RWPE2 (cell line): ENCODE results near the gene CLEC18B.
"Not testable (repeated sequence)": the region's sequence is repeated elsewhere in the genome, so short reads cannot be mapped to it uniquely, and the experiment has no call there.

ENCODE experiments used
- ATAC-seq: fragments of 200-7000 bp; cut with Tn5 transposase; 3 replicates; pipeline ENCODE4 v1.9.1; 2021; ENCODE audit warnings: low read depth
- DNase-seq: peaks from one replicate; pipeline ENCODE4 v3.0.0-alpha.2; 2020; ENCODE audit warnings: low spot score
- H3K27ac ChIP-seq: fragments of 450-650 bp; 2 replicates; pipeline ENCODE4 v1.5.1; 2017; ENCODE audit warnings: mild to moderate bottlenecking; ENCODE audit not compliant: poor library complexity, severe bottlenecking
- H3K27me3 ChIP-seq: fragments of 250-450 bp; sonication (Bioruptor Pico); 2 replicates; pipeline ENCODE4 v1.5.1; 2021; ENCODE audit warnings: mild to moderate bottlenecking, moderate library complexity; ENCODE audit not compliant: insufficient read depth, poor library complexity, severe bottlenecking
- H3K36me3 ChIP-seq: fragments of 250-450 bp; sonication (Bioruptor Pico); 2 replicates; pipeline ENCODE4 v1.5.1; 2020; ENCODE audit warnings: low read depth, mild to moderate bottlenecking, moderate library complexity
- H3K4me1 ChIP-seq: fragments of 250-450 bp; sonication (Bioruptor Pico); 2 replicates; pipeline ENCODE4 v1.5.1; 2021; ENCODE audit warnings: mild to moderate bottlenecking, moderate library complexity; ENCODE audit not compliant: insufficient read depth, poor library complexity, severe bottlenecking
- H3K4me3 ChIP-seq: fragments of 250-450 bp; sonication (Bioruptor Pico); 2 replicates; pipeline ENCODE4 v1.5.1; 2021; ENCODE audit warnings: mild to moderate bottlenecking, moderate library complexity; ENCODE audit not compliant: severe bottlenecking
- H3K9me3 ChIP-seq: fragments of 250-450 bp; sonication (Bioruptor Pico); 2 replicates; pipeline ENCODE4 v1.5.1; 2021; ENCODE audit warnings: mild to moderate bottlenecking, moderate library complexity; ENCODE audit not compliant: severe bottlenecking
- TF ChIP-seq, protein P1 (sequence below): fragments of 450-650 bp; IDR thresholded peaks from one replicate; pipeline ENCODE4 v1.5.1; 2017; ENCODE audit warnings: mild to moderate bottlenecking, moderate library complexity; ENCODE audit not compliant: poor library complexity, severe bottlenecking

The CLEC18B gene

GRCh38 chr16:74430036-74430712, 8.9 kb upstream of the CLEC18B start:
- H3K27me3 ChIP-seq, H3K4me3 ChIP-seq, H3K27ac ChIP-seq, DNase-seq, H3K36me3 ChIP-seq, H3K4me1 ChIP-seq, H3K9me3 ChIP-seq: not testable (repeated sequence)
- TF ChIP-seq, protein P1, sequence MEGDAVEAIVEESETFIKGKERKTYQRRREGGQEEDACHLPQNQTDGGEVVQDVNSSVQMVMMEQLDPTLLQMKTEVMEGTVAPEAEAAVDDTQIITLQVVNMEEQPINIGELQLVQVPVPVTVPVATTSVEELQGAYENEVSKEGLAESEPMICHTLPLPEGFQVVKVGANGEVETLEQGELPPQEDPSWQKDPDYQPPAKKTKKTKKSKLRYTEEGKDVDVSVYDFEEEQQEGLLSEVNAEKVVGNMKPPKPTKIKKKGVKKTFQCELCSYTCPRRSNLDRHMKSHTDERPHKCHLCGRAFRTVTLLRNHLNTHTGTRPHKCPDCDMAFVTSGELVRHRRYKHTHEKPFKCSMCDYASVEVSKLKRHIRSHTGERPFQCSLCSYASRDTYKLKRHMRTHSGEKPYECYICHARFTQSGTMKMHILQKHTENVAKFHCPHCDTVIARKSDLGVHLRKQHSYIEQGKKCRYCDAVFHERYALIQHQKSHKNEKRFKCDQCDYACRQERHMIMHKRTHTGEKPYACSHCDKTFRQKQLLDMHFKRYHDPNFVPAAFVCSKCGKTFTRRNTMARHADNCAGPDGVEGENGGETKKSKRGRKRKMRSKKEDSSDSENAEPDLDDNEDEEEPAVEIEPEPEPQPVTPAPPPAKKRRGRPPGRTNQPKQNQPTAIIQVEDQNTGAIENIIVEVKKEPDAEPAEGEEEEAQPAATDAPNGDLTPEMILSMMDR, result peak; percentile 94
- peak; percentile 83 for ATAC-seq

DNA sequence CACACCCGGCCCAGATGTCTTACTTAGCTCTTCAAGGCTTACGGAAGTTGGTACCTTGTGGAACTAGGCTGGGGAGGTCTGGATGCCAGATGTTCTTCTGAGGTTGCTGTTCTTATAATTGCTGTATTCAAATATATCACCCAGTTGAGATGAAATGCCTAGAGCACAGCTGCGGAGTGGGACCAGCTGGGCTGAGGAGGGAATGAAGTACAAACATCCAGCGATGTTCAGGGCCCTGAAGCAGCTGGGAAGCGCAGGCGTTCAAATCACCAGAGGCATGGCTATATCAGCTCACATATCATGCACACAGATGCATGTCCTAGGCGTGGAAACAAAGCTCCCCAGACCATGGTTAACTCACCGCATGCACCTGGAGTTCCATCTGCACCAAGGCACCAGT, 7.2 kb upstream of the CLEC18B start:
- not testable (repeated sequence) for H3K4me1 ChIP-seq, H3K27me3 ChIP-seq, H3K9me3 ChIP-seq, H3K27ac ChIP-seq, H3K4me3 ChIP-seq, DNase-seq, H3K36me3 ChIP-seq, ATAC-seq

DNA sequence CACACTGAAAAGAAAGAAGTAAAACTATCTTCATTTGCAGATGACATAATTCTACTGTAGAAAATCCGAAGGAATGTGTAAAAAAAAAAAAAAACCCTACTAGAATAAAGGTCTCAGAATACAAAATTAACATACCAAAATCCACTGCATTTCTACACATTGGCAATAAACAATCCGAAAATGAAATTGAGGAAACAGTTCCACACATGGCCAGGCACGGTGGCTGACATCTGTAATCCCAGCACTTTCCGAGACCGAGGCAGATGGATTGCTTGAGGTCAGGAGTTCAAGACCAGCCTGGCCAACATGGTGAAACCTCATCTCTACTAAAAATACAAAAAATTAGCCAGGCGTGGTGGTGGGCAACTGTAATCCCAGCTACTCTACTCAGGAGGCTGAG, 4.5 kb upstream of the CLEC18B start:
- not testable (repeated sequence) for ATAC-seq, H3K27ac ChIP-seq

GRCh38 chr16:74423721-74424120, 2.4 kb upstream of the CLEC18B start:
- H3K36me3 ChIP-seq, ATAC-seq, DNase-seq, H3K4me3 ChIP-seq, H3K27me3 ChIP-seq, H3K4me1 ChIP-seq, H3K27ac ChIP-seq, H3K9me3 ChIP-seq: not testable (repeated sequence)

More for the DNA sequence above, 4.5 kb upstream of the CLEC18B start:
- H3K4me3 ChIP-seq, DNase-seq, H3K4me1 ChIP-seq, H3K9me3 ChIP-seq, H3K27me3 ChIP-seq, H3K36me3 ChIP-seq: not testable (repeated sequence)

GRCh38 chr16:74422086-74422485, 808 bp upstream of the CLEC18B start:
- H3K4me1 ChIP-seq, ATAC-seq, DNase-seq: not testable (repeated sequence)

DNA sequence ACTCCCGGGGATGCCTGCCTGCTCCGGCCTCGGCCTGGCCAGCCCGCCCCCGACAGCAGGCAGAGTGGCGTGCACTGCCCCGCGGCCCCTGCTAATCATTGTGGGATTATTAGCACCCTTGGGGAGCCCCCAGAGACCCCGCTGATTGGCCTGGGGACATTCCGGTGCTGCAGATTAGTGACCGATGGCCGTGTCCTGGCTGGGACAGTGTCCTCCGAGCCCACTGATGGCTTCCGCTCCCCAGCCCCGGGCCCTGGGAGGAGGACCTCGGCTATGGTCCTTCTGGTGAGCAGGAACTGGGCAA, 156 bp upstream of the CLEC18B start:
- ATAC-seq, H3K27ac ChIP-seq, H3K27me3 ChIP-seq, H3K4me1 ChIP-seq, H3K36me3 ChIP-seq, H3K9me3 ChIP-seq, DNase-seq, H3K4me3 ChIP-seq: not testable (repeated sequence)

More at GRCh38 chr16:74422086-74422485, 808 bp upstream of the CLEC18B start:
- H3K4me3 ChIP-seq, H3K36me3 ChIP-seq, H3K27me3 ChIP-seq, H3K27ac ChIP-seq, H3K9me3 ChIP-seq: not testable (repeated sequence)

DNA sequence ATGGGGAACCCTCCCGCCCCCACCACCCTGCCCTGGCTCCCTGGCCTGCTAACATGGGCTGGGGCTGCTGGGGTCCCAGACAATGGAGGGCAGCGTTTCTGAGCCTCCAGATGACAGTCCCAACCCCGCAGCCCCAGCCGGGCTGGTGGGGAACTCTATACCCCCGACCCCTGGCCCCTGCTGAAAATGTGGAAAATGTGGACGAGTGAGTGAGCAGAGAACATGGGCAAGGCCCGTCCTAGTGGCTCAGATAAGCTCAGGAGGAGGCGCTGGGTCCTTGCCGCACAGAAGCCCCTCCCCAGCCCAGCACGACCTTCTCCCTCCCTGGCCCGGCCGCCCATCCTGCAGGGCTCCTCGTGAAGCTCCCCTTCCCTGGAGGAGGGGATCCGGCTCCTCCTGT, 1.5 kb downstream of the CLEC18B start:
- DNase-seq, H3K4me1 ChIP-seq, ATAC-seq, H3K27ac ChIP-seq, H3K4me3 ChIP-seq, H3K27me3 ChIP-seq, H3K9me3 ChIP-seq, H3K36me3 ChIP-seq: not testable (repeated sequence)

DNA sequence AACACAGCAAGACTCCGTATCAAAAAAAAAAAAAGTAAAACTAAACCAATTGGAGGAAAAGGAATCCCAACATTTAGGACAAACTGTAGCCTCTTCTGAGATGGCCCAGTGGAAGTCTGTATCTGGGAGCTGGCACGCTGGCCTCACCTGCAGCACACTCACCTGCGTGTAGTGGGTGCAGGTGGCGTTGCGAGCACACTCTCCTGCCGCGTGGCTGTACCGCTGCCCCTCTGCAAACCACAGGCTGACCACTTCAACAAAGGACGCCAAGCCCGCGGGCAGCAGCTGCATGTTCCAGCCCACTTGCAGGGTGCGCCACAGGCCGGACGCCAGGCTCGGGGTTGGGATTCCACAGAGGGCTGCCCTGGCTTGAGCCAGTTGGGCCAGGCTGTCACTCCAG, 3.4 kb downstream of the CLEC18B start:
- not testable (repeated sequence) for DNase-seq, H3K27me3 ChIP-seq, H3K4me3 ChIP-seq, ATAC-seq, H3K4me1 ChIP-seq, H3K36me3 ChIP-seq, H3K27ac ChIP-seq, H3K9me3 ChIP-seq

DNA sequence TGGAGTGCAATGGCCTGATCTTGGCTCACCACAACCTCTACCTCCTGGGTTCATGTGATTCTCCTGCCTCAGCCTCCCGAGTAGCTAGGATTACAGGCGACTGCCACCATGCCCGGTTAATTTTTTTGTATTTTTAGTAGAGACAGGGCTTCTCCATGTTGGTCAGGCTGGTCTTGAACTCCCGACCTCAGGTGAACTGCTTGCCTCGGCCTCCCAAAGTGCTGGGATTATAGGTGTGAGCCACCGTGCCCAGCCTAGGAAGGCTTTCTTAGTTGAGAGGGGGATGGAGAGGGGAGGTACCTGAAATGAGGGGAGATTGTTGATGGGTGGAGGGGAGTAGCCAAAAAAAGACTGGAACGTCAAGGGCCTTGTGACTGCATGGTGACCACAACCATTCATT, 7.4 kb downstream of the CLEC18B start:
- not testable (repeated sequence) for H3K4me1 ChIP-seq, H3K36me3 ChIP-seq

DNA sequence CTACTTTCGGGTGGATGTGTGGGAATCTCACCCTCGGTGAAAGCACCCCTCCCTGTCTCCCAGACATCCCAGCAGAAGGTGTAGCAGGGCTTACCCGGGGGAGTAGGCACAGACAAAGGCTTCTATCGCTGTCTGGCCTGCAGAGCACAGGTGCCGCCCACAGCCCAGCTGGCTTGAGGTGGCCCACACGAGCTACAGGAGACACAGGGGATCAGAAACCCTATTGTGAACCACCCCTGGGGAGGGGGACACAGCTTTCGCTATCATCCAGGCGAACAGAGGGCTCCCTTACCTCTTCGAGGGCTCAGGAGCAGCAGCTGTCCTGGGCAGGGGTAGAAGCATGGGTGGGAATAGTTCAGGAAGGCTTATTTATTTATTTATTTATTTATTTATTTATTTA, 7.8 kb downstream of the CLEC18B start:
- not testable (repeated sequence) for H3K27ac ChIP-seq, H3K4me1 ChIP-seq, ATAC-seq, DNase-seq, H3K36me3 ChIP-seq, H3K9me3 ChIP-seq, H3K4me3 ChIP-seq, H3K27me3 ChIP-seq

More for the DNA sequence above, 7.4 kb downstream of the CLEC18B start:
- not testable (repeated sequence) for H3K27ac ChIP-seq, H3K9me3 ChIP-seq, H3K4me3 ChIP-seq, DNase-seq, H3K27me3 ChIP-seq, ATAC-seq

GRCh38 chr16:74412775-74413390, 8.4 kb downstream of the CLEC18B start:
- DNase-seq, ATAC-seq, H3K27me3 ChIP-seq, H3K9me3 ChIP-seq, H3K4me3 ChIP-seq, H3K4me1 ChIP-seq, H3K36me3 ChIP-seq, H3K27ac ChIP-seq: not testable (repeated sequence)
